Stimulated activated naive CD4-positive, alpha-beta T cell treated with Interleukin-2 at 50 U/mL for 16 hours (primary cell): Measurements from ENCODE around the gene TAGLN2.
A peak's percentile ranks its signal among the peaks of the same experiment; 100 is the strongest.

Experiments
- DNase-seq: peaks from one replicate; lab custom pipeline; 2025; lab: John Stamatoyannopoulos, UW

TAGLN2 gene

DNA sequence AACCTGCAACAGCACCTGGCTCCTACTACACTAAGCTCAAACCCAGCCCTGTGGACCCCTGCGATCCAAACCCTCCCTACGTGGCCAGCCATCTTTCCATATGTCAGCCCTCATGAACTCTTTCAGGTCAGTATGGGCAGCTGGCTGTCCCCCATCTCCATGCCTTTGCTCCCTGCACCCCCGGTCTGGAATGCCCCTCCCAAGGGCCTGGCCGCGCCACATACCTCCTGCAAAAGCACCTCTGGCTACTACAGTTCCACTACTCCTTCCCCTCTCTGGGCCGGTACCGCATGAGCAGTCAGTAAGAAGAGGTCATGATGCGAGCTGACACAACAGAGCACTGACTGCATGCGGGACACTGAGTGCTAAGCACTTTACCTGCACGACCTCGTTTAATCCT is 10.0 kb upstream of the TAGLN2 start:
- no peak for DNase-seq

DNA sequence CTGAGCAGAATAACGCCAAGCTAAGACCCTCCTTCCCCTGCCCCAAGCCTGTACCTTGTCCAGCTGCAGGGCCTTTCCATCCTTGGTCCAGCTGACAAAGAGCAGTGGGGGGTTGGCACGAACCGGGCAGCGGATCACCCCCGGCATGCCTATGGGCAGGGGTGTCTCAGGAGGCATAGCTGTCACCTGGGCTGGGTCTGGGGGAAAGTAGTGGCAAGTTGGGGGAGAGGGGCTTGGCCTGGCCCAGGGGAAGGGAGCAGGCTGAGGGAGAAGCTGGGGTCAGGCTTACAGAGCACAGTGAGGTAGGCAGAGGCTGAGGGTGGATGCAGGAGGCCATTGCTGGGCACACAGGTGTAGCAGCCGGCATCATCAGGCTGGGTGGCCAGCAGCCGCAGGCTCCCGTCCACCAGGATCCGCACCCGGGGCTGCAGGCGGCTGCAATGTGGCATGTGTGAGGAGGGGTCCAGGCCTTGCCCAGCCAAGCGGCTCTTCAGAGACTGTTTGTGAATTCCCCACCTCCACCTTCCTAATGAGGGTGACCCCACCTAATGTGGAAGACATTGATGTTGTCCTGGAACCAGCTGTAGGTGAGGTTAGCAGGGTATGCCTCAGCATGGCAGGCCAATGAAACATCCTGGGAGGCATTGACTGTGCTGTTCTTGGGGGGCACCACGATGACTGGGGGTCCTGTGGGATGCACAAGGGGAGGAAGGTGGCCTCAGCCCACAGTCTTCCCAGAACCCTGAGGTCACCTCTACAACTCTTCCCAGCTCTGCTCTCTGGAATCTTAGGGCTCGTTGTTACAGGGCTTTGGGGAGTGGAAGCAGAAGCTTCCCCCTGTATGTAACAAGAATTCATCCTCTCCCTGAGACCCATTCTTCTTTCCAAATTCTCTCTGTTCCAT is 9.1 kb upstream of the TAGLN2 start:
- no peak for DNase-seq

DNA sequence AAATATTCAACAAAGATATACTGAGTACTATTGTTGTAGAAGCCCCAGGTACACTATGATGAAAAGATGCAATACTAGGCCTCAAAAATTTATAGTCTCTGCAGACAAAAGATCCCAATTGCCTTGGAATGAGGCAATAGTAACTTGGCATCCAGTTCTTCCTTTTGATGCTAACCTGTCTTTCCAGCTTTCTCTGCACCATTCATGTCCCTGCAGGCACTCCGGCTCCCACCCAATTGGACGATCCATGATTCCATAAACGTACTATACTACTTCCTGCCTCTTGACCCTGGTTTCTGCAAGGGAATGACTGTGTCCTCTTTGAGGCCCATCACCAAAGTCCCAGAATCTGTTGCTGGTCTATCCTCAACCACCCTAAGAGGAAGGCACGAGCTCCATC is 8.0 kb upstream of the TAGLN2 start:
- DNase-seq: no peak

DNA sequence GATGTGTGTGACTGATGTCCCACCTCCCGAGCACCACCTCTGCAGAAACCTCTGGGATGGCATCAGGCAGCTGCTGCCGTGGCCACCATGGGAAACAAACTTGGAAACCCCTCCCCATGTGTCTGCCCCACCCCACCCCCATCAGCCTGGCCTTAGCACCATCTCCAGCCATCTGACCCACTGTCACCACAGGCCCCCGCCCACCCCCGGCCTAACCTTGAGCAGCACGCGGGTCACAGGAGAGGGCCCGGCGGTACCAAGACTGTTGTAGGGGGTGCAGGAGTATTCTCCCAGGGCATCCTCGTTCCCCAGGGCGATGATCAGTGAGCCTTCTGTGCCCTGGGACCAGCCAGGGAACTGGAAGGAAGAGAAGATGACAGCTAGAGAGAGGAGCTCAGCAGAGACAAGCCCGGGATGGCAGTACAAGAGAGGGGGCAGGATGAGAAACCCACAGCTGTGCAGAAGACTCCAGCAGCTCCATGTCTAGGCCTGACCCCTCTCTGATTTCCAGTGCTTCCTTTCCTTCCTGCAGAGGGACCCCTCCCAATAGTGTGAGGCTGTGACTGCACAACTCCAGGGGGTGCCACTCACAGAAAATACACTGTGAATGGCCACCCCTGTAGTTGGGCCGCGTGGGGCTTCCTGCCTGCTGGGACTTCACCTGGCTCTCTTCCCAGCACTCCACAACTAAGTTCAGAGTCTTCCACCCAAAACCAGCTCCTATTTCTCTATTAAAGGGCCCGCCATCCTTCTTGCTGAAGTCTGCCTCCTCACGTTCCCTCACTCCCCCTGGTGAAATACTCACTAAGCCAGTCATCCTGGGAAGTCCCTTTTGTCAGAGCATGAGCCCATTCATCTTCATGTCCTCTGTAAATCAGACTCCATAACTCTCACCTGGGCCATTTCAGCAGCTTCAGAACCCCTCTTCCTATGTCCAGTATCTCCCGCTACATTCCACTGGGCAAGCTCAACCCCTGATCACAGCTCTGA is 7.3 kb upstream of the TAGLN2 start:
- no peak for DNase-seq

DNA sequence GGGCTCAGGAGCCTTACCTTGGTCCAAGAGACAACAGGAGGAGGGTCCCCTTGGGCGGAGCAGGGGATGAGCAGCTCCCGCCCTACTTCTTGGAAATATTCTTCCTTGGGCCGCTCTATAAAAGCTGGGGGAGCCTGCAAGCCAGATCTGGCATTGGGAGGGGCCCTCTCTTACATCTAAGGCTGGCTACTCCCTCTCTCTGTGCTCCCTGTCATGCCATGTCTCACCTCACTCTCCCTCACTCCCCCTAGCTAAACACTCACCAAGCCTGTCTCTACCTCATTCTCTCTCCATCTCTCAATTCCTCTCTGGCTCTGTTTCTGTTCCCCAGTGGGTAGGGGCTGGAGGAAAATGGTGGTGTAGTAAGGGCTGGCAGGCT is 6.5 kb upstream of the TAGLN2 start:
- no peak for DNase-seq

DNA sequence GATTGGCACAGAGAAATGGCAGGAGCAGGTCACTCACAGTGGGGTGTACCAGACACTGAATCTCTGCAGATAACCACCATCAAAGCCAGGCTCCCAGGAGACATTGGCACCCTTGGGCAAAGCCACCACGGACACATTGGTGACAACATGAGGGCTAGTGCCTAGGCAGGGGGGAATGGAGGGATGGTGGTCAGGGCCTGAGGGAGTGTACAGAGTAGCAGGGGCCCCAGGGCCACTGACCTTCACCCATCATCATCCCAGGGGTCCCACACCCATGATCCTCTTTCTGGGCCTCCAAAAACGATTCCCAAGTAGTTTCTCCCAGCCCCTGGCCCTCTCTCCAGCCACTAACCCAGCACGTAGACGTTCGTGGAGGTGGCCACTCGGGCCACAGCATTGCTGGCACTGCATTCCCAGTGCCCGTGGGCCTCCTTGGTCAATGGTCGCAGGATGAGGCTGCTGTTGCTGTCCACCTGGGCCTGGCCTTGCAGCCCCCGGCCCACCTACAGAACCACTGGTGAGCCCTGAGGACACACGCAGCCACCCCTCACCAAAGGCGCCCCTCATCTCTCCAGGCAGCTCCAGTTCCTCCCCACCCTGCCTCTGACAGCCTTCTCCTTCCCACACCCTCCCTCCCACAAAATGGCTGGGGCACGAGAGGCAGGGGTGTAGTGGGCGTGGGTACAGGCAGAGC is 5.9 kb upstream of the TAGLN2 start:
- no peak for DNase-seq

DNA sequence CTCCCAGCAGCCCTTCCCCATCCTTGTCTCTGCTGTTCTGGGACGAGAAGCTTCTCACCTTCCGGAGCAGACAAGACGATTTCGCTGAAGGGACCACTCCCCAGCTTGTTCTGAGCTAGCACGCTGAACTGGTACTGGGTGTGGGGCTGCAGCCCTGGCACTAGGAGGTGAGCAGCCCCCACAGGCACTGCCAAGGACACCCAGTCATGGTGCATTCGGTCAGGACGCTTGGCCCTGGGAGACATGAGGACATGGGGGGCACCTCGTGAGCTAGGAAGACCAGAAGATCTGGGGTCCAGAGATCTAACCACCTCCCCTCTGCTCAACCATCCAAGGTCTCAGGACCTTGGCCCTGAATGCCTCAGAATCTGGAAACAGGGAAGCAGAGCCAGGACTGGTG is 5.3 kb upstream of the TAGLN2 start:
- DNase-seq: no peak

DNA sequence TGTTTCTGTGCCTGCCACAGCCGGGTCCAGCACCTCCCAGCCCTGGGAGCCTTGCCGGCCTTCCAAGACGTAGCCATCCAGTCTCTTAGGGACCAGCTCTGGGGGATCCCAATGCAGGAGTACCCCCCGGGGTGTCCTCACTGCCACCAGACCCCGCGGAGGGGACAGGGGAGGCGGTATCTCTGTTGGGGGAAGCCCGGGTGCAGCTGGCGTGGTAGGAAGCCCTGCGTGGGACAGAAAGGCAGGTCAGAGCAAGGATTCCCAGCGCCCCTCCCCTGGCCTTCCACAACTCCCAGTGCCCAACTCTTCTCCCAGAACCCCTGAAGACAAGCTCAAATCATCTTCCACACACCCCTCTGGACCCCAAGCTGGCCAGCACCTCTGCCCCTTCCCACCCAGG is 4.9 kb upstream of the TAGLN2 start:
- no peak for DNase-seq

DNA sequence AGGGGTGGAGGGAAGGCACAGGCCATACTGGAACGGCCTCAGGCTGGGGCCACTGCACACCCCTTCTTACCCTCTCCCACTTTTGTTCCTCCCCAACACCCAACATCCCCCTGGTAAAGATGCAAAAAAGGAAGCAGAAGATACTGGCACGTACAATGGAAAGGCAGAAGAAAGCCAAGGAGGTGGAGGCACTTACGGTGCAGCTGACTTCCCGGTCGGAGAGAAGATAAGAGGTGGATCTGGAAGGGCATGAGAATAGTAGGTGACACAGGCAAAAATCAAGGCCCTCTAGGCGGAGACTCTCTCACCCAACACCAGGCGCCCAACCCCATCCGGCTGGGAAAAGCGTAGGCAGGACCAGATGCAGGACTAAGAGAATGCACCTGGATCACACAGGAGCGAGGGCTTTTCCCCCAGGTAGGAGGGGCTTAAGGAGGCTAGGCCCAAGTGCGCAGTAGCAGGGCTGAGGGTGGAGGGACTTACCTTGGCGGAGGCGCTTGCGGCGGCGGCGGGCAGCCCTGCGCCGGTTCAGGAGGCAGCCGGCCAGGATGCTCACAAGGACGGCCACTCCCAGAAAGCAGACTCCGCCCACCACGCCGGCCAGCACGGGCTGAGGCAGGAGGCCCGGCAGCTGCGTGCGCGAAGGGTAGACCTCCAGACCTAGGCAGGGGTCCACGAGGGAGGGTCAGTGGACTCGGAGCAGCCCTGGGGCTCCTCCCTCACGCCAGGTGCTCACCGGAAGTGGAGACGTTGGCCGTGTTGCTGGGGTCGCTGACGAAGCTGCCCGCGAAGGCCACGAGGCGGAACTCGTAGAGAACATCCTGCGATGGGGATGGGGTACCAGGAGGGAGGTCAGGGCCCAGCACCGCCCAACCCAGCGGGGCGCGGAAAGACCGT is 4.1 kb upstream of the TAGLN2 start:
- no peak for DNase-seq

DNA sequence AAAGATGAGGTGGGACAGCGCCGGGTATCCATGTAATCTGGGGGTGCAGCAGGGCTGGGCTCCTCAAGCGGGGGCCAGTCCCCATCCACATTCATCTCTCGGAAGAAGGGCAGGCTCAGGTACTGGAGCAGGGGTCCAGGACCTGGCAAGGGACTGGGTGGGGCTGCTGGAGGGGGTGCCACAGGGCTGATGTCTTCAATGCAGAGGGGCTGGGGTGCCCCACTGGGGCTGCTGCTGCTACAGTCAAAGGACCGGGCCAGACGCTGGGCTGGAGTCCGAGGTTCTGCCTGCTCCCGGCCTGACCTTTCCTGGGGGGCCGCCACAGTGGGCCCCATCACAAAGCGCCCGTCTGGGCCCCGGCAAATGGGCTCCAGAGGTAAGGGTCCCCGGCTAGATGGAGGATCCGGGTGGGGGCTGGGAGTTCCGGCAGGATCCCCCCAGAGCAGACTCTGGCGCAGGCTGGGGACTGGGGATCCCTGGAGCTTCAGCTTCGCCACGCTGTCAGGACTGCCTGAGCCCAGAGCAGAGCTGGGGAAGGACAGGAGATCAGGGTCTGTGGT is 3.3 kb upstream of the TAGLN2 start:
- DNase-seq: no peak

DNA sequence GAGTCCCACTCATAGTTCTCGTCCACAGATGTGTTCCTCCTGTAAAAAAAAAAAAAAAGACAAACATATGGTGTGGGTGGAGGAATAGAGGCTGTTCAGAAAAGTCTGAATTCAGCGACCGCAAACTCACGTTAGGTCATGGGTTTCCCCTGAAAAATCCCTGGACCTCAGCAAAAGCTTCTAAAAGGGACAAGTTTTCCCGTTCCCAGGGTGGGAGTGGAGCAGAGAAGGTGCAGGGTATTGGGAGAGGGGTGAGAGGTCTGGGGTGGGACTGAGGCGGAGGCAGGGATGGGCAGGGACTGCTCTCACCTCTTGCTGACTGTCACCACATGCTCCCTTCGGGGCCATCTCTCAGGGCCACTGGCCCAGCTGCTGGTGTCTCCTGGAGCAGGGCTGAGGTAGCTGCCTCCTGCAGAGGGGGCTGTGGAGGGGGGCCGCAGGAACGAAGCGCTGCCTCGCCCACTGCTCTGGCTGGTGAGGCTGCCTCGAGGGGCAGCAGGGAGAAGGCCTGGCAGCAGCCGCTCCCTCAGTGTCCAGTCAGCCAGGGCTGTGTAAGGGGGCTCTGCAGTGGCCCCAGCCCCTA is 2.6 kb upstream of the TAGLN2 start:
- DNase-seq: no peak

DNA sequence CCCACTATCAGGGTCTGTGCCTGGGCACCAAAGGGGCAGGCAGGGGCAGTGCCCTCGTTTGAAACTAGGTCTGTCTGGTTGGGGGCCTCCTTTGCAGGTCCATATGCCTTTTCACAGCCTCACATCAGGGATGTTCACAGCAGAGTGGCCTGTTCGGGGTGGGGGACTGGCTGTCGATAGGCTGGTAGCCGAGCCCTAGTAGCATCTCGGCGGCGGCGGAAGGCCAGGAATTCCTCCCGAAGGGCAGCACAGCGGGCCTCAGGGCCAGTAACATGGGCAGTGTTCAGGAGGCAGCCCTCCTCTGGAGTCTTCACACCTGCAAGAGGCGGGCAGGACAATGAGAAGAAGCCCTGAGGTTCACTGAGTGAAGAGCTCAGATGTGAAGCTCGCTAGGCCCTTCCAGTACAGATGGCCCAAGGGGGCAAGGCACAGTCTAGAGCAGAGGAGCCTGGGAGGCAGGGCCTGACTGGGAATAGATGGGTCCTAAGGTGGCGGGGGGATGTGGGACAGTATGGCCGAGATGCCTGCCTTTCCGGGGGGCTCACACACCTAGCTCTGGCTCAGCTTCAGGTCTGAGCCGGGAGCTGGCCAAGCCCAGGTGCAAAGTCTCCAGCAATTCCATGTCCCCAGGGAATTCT is 2.0 kb upstream of the TAGLN2 start:
- no peak for DNase-seq

DNA sequence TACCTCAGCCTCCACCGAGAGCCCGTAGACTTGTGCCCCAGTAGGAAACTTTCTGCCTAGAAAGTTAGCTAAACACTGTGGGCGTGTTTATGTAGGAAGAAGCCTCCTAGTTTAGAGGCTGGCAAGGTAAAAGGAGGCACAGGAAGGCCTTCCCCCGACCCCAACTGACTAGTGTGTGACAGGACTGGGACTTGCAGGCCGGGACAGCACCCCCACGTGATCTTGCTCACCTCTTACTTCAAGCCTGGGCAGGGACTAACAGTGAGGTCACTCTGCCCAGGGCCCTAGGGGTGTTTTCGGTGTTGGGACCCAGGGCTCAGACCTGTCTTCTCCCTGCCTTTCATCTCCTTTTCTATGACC is 392 bp upstream of the TAGLN2 start:
- no peak for DNase-seq

DNA sequence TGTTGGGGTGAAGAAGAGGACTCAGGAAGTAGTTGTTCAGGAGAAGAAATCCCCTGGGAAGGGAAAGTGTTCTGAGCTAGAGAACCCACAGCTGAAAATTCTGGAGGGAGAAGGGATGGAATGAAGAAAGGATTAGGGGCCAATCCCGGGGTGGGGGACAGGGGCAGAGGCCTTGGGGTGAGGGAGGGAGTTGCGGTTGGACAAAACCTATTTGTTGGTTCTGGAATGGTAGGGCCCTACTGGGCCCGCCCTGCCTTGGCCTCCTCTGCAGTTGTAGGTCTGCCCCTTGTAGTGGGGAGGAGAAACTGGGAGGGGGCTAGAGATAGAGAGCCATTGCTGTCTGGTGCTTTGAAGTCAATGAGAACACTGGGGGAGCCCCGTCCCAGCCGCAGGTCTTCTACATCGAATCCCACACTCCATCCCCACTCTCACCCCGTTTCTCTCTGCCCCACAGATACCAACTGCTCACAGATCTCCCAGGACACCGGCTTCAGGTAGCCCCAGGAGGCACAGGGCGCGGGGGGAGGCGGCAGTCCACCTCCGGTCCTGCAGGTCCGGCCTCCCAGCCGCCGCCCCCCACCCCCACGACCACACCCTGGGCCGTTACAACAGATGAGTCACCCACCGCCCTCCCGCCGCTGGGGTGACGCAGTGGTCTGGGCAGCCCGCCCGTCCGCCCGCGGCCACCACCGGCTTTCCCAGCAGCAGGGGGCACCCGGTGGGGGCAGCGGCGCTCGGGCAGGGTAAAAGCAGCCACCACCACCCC is 1.1 kb downstream of the TAGLN2 start:
- DNase-seq: peak; percentile 69

DNA sequence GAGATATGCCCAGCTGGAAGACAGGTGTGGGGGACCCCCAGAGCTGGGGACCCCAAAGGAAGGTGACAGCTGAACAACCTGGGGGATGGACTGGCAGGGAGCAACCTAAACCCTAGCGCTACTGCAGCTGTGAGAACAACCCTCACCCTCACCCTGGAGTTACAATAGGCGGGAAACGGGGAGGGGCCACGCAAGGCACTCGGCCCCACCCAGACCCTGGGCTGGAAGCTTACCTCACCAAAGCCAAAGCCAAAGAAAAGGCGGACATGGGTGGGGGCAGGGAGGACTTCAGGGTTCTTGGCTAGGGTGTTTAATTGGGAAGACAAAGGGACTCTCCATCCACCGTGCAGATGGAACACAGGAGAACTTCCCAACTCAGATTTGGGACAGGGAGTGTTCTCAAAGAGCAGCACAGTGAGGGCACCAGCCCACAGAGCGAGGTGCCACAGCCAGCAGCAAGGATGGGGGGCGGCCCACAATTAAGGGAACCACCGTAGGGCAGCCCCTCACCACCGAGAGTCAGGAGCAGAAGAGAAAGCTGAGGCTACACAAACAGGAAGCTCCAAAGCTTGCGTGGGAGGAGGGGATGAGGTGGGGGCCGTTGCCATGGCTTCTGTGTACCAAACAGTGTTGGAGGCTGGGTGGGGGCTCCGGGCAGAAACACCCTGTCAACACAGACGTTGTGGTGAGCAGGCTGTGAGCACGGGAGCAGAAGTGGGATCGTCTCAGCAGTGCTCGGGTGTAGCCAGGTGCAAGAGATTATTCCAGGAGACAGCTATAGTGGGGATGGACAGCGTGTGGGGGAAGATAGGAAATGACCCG is 1.9 kb downstream of the TAGLN2 start:
- DNase-seq: peak; percentile 83

DNA sequence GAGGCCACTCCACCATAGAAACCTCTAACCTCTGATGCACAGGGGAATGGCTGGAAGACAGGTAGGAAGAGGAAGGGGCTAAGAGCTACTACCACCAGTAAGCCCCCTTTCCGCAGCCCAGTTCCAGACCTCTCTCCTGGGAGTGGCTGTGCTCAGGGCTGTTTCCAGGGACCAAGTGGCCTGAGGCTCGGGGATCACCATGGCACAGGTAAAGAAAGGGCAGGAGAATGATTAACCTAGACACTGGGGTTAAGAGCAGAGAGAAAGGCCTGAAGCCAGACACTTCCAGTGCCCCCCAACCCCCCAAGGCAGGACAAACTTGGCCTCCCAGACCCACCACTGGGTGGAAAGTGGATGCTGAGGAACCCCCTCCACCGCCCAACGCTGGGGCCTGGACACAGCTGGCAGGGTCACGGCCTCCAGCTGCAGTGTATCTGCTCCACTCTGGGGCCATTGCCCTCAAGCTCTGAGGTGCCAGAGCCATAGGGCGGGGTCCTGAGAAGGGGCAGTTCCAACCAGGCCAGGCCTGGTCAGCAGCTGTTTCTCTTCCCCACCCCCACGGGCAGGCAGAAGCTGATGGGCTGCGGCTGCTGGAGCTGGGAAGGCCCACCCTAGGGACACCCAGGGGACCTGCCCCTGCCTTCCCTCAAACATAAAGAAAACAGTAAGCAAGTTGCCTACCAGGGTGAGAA is 2.6 kb downstream of the TAGLN2 start:
- no peak for DNase-seq

DNA sequence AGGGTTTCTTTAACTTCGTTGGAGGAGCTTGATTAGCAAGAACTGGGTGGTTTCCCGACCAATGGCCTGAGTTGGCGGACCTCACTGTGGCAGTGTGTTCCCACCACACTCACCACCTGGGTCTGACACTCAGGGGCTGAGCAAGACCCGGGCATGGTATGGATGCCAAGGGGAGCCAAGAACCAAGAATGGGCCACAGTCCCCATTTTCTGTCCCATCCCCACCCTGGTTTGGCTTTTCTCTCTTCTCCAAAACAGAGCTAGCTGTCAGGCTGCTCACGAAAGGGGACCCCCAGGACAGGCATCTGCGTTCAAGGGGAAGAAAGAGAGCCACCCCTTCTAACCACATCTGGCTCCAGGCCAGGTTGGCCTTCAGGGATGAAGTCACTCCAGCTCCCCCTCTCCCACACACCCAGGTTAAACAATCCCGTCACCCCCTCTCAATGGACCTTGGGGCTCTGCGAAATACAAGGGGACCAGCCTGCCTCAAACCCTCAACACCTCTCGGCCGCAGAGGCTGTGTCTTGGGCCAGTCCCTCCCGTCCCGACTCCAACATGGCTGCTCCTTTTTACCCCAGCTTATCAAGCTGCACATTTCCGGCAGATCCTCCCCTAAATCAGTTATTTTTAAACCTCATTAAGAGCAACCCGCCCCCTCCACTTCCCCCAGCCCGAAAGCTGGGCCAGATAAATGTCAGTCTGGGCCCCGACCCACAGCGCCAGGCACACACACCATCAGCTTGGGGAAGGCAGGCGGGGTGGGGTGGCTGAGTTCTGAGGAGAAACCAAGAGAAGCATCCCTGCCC is 3.4 kb downstream of the TAGLN2 start:
- DNase-seq: no peak
